GM13977 (cell line): ENCODE measurements around the gene MOV10.

Source experiments
- DNase-seq: peaks from one replicate; pipeline ENCODE4 v3.0.0; 2012; ENCODE audit warnings: low spot score
- in situ Hi-C: fragments of 300-500 bp; cut with MboI; formaldehyde crosslinking; loops from one replicate; pipeline ENCODE4 v1.12.0; 2022; ENCODE audit warnings: low sequenced_read_pairs, low pct_unique_long_range_greater_than_20kb, mixed read lengths, inconsistent platforms; ENCODE audit not compliant: unreplicated experiment
- TF ChIP-seq, protein P1 (sequence below): IDR thresholded peaks from 2 replicates; pipeline ENCODE4 v1.5.1; 2012; ENCODE audit warnings: mild to moderate bottlenecking, control low read depth; ENCODE audit not compliant: insufficient read depth; ENCODE audit errors: extremely low read depth, missing control alignments

Gene MOV10

DNA sequence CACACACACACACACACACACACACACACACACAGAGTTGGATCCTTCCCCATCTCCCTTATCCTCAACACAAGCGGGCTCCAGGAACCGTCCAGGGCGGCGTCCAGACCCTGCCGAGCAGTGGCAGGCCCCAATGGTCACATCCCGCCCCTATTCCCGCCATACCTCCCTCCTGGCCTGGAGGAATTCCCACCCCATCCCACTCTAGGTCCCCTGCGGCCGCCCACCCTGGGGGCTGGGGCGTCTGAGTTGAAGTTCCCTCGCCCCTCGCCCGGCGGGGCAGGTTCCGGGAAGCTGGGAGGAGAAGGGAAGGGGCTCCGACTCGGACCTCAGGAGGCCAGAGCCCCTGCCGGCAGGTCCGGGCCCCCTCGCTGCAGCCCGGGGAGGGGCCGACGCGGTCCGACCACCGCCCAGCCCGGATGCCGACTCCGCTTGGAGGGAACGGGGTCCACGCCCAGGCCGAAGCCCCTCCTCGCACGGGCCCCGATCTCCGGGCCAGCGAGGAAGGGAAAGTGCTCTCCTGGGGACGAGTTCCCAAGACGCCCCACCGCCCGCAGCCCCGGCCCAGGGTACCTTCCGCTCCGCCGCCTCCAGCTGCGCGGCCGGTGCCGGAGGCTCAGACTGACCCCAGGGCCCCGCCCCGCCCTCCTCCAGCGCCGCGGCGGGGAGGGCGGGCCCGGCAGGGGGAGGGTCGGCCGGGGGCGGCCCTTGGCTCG lies 32.2 kb downstream of the MOV10 start, which contains the start of gene RHOC:
RHOC (minus strand) TSS at position 623 of the 716 bp plus-strand sequence. CDS start 3,328 bp downstream, outside the sequence.
- in situ Hi-C loops: loop anchor here (10.0 kb wide), 1 partner anchor 312 kb away; the partner anchor contains the start of gene CTTNBP2NL
- TF ChIP-seq, protein P1, sequence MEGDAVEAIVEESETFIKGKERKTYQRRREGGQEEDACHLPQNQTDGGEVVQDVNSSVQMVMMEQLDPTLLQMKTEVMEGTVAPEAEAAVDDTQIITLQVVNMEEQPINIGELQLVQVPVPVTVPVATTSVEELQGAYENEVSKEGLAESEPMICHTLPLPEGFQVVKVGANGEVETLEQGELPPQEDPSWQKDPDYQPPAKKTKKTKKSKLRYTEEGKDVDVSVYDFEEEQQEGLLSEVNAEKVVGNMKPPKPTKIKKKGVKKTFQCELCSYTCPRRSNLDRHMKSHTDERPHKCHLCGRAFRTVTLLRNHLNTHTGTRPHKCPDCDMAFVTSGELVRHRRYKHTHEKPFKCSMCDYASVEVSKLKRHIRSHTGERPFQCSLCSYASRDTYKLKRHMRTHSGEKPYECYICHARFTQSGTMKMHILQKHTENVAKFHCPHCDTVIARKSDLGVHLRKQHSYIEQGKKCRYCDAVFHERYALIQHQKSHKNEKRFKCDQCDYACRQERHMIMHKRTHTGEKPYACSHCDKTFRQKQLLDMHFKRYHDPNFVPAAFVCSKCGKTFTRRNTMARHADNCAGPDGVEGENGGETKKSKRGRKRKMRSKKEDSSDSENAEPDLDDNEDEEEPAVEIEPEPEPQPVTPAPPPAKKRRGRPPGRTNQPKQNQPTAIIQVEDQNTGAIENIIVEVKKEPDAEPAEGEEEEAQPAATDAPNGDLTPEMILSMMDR: no peak

DNA sequence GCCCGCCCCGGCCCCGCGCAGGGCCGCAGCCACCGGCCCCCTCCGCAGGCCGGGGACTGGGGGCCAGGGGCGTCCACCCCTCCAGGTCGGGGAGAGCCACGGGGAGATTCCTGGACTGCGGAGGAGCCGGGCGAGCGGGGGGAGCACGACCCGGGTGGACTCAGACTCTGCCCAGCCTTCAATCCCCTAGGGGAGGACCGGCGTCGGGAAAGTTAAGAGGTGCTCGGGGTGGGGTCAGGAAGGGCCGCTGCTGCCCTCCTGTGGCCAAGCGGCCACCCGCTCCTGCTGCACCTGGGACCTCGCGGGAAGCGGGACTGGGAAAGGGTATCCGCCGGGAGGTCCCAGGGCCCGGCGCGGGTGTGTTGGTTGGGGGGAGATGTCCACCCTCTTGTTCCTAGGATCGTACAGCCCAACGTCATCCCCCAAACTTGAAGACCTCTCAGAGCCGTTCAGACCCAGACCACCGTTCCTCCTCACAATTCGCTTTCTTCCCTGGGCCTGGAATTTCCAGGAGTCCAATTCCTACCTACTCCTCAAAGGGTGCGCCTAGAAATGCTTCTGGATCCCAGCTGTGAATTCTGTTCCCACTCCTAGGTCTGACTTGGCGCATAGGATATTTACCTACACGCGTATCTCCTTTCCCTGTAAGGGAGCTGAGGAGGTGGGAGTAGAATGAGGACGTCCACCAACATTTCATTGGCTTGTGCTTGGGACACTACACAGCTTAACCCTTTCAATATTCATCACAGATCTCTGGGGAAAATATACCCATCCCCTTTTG lies 33.0 kb downstream of the MOV10 start:
- TF ChIP-seq, protein P1: peak; percentile 94
- in situ Hi-C loops: loop anchor here (10.0 kb wide), 1 partner anchor 313 kb away; the partner anchor contains the start of gene CTTNBP2NL
- DNase-seq: peak; percentile 90

More for the DNA sequence above, 32.2 kb downstream of the MOV10 start, which contains the start of gene RHOC:
- peak; percentile 94 for DNase-seq

DNA sequence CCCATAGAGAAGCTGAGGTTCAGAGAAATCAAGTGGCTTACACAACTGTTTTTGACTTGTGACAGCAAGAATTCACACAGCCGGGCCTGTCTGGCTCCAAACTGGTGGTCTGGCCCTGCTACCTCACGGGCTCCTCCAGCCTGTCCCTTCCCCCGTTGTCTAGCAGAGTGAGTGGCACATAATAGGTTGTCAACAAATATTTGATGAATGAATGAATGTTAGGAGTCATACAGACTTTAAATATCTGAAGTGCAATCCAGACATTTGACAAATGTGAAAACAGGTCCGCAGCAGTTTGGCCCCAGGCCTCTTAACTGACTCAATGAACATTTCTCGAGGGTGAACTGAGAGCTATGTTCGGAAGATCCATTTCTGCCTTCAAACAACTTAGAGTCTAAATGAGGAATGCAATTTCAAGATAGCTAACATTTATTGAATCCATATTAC lies 33.6 kb downstream of the MOV10 start:
- TF ChIP-seq, protein P1: no peak
- in situ Hi-C loops: loop anchor here (10.0 kb wide), 1 partner anchor 313 kb away; the partner anchor contains the start of gene CTTNBP2NL

DNA sequence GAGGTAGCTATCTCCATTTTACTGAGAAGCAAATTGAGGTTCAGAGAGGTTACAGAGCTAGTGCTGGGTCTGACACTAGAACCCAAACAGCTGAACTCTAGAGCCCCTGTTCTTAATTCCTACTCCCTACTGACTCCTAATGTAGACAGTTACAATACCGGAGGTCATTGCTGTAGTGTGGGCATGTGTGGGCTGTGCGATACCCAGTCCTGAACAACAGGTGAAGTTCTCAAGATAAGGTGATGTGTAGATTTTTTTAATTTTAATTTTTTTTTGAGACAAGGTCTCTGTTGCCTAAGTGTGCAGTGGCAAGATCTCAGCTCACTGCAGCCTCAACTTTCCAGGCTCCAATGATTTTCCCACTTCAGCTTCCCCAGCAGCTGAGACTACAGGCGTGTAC lies 34.0 kb downstream of the MOV10 start:
- in situ Hi-C loops: loop anchor here (10.0 kb wide), 1 partner anchor 314 kb away; the partner anchor contains the start of gene CTTNBP2NL
- DNase-seq: no peak
- TF ChIP-seq, protein P1: no peak

More for the DNA sequence above, 33.6 kb downstream of the MOV10 start:
- DNase-seq: no peak

DNA sequence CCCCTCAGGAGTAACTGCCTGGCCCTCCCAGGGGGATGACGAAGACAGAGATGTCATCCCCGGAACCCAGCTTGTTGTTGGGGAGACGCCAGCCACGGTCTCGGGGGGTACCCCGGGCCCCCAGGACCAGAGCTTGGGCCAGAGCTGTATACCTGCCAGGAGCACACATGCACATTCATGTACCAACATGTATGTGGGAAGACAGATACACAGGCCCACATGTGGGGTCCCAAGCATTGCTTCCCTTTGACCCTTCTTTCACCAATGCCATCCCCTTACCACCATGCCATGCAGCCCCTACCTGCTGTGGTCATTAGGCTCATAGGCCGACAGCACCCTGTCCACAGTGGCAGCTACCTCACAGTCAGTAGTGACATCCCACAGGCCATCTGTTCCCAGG lies 35.7 kb downstream of the MOV10 start:
- DNase-seq: no peak
- TF ChIP-seq, protein P1: no peak
- in situ Hi-C loops: no loop called here

DNA sequence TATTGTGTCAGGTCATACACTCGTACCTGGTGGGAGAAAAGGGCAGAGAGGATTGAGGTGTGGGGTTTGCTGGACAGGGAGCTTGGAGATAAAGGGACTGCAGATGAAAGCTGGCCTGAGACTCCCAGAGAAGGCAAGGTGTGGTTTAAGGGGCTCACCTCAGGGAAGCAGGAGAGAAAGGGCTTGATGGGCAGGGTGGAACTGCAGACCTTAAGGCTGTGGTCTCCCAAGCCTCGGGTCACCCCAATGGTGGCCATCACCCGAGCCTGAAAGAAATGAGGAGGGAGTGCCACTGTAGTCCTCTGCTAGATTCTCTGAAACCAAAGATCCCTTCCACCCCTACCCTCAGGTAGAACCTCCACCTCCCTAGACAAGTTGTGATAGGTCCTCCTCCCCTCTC lies 36.1 kb downstream of the MOV10 start:
- in situ Hi-C loops: no loop called here
- DNase-seq: no peak
- TF ChIP-seq, protein P1: no peak
